GM12865 (cell line): ENCODE results near the gene ABCG2.

Experiments used
- DNase-seq: peaks from one replicate; pipeline ENCODE4 v3.0.0; 2010; ENCODE audit warnings: low read depth
- H3K4me3 ChIP-seq: 2 replicates; pipeline ENCODE4 v1.5.1; 2011; ENCODE audit warnings: mild to moderate bottlenecking, low read depth, low read length, control low read depth
- CTCF ChIP-seq: IDR thresholded peaks from 2 replicates; pipeline ENCODE4 v1.5.1; 2011; ENCODE audit warnings: low read length, control low read depth, low read depth, inconsistent platforms; ENCODE audit not compliant: insufficient read depth; ENCODE audit errors: missing control alignments

The ABCG2 gene

GRCh38 chr4:88101165-88101564, 57.3 kb downstream of the ABCG2 start:
- H3K4me3 ChIP-seq, result no peak overlapping the region
- peak; percentile 6 for DNase-seq
- no peak for TF ChIP-seq CTCF

DNA sequence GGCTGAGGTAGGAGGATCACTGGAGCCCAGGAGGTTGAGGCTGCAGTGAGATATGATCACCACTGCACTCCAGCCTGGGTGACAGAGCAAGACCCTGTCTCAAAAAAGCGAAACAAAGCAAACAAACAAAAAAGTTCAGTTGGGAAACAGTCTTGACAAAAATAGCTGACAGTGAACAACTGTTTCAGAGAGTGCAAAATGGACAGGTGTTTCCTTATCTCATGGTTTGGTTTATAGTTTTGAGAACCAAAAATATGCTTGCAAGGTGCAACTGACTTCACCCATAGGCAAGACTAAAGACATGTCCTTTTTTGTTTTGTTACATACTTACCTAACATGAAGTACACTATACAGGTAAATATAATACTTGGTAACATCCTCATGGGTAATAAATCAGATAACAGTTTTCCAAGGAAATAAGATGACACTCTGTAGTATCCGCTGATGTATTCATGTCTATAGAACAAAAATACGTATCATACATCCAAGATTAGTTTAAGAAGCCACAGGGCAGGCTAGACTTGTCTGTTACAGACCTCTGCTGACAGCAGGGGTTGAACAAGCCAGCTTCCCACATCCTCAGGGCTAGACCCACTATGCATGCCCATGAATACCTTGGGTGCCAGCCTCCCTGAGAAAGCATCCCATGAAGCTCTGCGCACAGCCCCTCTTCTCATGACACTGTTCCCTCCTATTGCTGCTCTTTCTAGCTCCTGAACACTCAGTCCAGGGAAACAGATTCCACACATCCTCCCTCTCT, 59.3 kb downstream of the ABCG2 start:
- DNase-seq, result no peak
- H3K4me3 ChIP-seq, result no peak overlapping the region
- no peak for TF ChIP-seq CTCF

GRCh38 chr4:88097781-88098180, 60.7 kb downstream of the ABCG2 start:
- no peak for DNase-seq
- no peak for TF ChIP-seq CTCF

GRCh38 chr4:88097301-88097700, 61.1 kb downstream of the ABCG2 start:
- no peak for TF ChIP-seq CTCF
- H3K4me3 ChIP-seq, result no peak overlapping the region
- DNase-seq, result no peak

More at GRCh38 chr4:88097781-88098180, 60.7 kb downstream of the ABCG2 start:
- H3K4me3 ChIP-seq, result no peak overlapping the region

- no peak overlapping the region for H3K4me3 ChIP-seq
Measured at GRCh38 chr4:88093874-88094273, 64.6 kb downstream of the ABCG2 start.

DNA sequence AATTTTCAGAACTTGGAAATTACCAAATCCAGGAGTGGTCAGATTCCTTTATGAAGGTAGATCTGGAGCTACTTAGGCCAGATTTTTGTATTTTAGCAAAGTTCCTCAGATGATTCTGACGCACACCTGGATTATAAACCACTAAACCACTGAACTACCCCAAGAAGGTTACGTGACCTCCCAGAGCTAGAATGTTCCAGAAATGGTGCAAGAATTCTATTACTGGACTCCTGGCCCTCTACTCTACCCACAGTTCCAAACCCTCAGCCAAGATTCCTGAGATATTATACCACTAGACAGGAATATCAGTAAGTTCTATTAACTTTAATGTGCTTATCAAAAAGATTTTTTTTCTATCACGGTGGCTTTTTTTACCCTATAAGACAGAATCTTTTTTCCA, 67.1 kb downstream of the ABCG2 start:
- no peak overlapping the region for H3K4me3 ChIP-seq
- no peak for DNase-seq
- TF ChIP-seq CTCF, result no peak

More at GRCh38 chr4:88093874-88094273, 64.6 kb downstream of the ABCG2 start:
- no peak for TF ChIP-seq CTCF
- no peak for DNase-seq

DNA sequence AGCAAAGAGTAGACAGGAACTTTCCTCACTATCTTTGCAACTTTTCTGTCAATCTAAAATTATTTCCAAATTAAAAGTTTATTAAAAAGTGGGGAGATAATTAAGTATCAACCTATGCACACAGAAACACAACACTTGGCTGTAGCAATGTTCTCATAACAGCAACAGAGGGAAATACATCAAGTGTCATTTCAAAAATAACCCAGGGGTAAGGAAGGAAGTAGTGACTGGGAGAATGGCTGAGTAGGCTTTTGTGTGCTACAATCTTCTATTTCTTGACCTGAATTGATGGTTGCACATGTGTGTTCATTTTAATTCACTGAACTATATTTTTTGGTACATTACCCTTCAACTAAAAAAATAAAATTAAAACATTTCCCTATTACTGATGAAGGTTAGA, 67.5 kb downstream of the ABCG2 start:
- no peak for TF ChIP-seq CTCF
- H3K4me3 ChIP-seq, result no peak overlapping the region
- no peak for DNase-seq
